Endothelial cell (in vitro differentiated cells): ENCODE results near the gene CASP6. TPM values are rescaled to one million over a fixed set of nuclear protein-coding genes. Genes with fewer than 3 reads are reported as not detected.
"Not testable (repeated sequence)": the region's sequence is repeated elsewhere in the genome, so short reads cannot be mapped to it uniquely, and the experiment has no call there.

Experiments used
- DNase-seq: peaks from one replicate; pipeline ENCODE4 v3.0.0; 2021; ENCODE audit warnings: low spot score
- H3K27ac Mint-ChIP-seq: one replicate; pipeline ENCODE4 v1.8.0; 2021; ENCODE audit warnings: mixed read lengths, inconsistent platforms; ENCODE audit not compliant: unreplicated experiment
- H3K27me3 Mint-ChIP-seq: one replicate; pipeline ENCODE4 v1.8.0; 2021; ENCODE audit warnings: mild to moderate bottlenecking, moderate library complexity, mixed read lengths, inconsistent platforms; ENCODE audit not compliant: unreplicated experiment
- H3K36me3 Mint-ChIP-seq: one replicate; pipeline ENCODE4 v1.8.0; 2021; ENCODE audit warnings: mild to moderate bottlenecking, low read depth, mixed read lengths, inconsistent platforms; ENCODE audit not compliant: unreplicated experiment
- H3K4me1 Mint-ChIP-seq: one replicate; pipeline ENCODE4 v1.8.0; 2021; ENCODE audit warnings: mild to moderate bottlenecking, mixed read lengths, inconsistent platforms; ENCODE audit not compliant: unreplicated experiment
- H3K4me3 Mint-ChIP-seq: one replicate; pipeline ENCODE4 v1.8.0; 2021; ENCODE audit warnings: mild to moderate bottlenecking, mixed read lengths, inconsistent platforms; ENCODE audit not compliant: unreplicated experiment
- H3K9me3 Mint-ChIP-seq: one replicate; pipeline ENCODE4 v1.8.0; 2021; ENCODE audit warnings: mixed read lengths, inconsistent platforms; ENCODE audit not compliant: unreplicated experiment
- CTCF ChIP-seq: fragments of 200-600 bp; sonication (generic); IDR thresholded peaks from one replicate; pipeline ENCODE4 v1.5.0; 2021; ENCODE audit warnings: antibody characterized with exemption; ENCODE audit not compliant: unreplicated experiment
- total RNA-seq: library from RNA; stranded (reverse); fragmentation: NEBNext Ultra II Directional; extraction: Animal tissue kit (Norgen Biotek cat#: 25700); gene quantifications from one replicate; pipeline ENCODE4 v1.2.1, GENCODE V29; 2021; ENCODE audit not compliant: unreplicated experiment

CASP6 gene
- total RNA-seq, 1 donor from 2014 or later, result 76.4 TPM

- Mint-ChIP-seq H3K9me3 (no peaks in the 10 kb centered on the region), H3K4me1 (no peaks in the 10 kb centered on the region), H3K27ac (no peak overlapping the region), H3K27me3 (peaks cover 6% of the 10 kb centered on the region), H3K4me3 (no peak overlapping the region), H3K36me3 (peaks cover 27% of the 10 kb centered on the region)
- no peak for TF ChIP-seq CTCF
- DNase-seq, result no peak
These were observed 20.4 kb downstream of the CASP6 start for GRCh38 chr4:109682875-109683274.

GRCh38 chr4:109678925-109679324, 24.3 kb downstream of the CASP6 start:
- not testable (repeated sequence) for DNase-seq, H3K4me1 Mint-ChIP-seq, H3K9me3 Mint-ChIP-seq, H3K4me3 Mint-ChIP-seq, H3K27ac Mint-ChIP-seq
- peaks cover 10% of the 10 kb centered on the region for H3K27me3 Mint-ChIP-seq
- H3K36me3 Mint-ChIP-seq, result peaks cover 23% of the 10 kb centered on the region

- DNase-seq, H3K27ac Mint-ChIP-seq, H3K4me1 Mint-ChIP-seq, H3K27me3 Mint-ChIP-seq, H3K4me3 Mint-ChIP-seq, H3K9me3 Mint-ChIP-seq: not testable (repeated sequence)
- H3K36me3 Mint-ChIP-seq, result peaks cover 23% of the 10 kb centered on the region
These were observed 24.8 kb downstream of the CASP6 start for GRCh38 chr4:109678472-109678871.

GRCh38 chr4:109676886-109677285, 26.4 kb downstream of the CASP6 start:
- no peaks in the 10 kb centered on the region for H3K9me3 Mint-ChIP-seq
- no peak for DNase-seq
- no peak overlapping the region for H3K4me3 Mint-ChIP-seq
- H3K27ac Mint-ChIP-seq, result no peak overlapping the region
- TF ChIP-seq CTCF, result no peak
- H3K27me3 Mint-ChIP-seq, result peaks cover 8% of the 10 kb centered on the region
- no peaks in the 10 kb centered on the region for H3K4me1 Mint-ChIP-seq
- H3K36me3 Mint-ChIP-seq, result peaks cover 23% of the 10 kb centered on the region

- H3K36me3 Mint-ChIP-seq, result peaks cover 23% of the 10 kb centered on the region
- TF ChIP-seq CTCF, result no peak
- no peak overlapping the region for H3K4me3 Mint-ChIP-seq
- DNase-seq, result no peak
- no peaks in the 10 kb centered on the region for H3K9me3 Mint-ChIP-seq
- H3K4me1 Mint-ChIP-seq, result no peaks in the 10 kb centered on the region
- H3K27me3 Mint-ChIP-seq, result peaks cover 8% of the 10 kb centered on the region
- no peak overlapping the region for H3K27ac Mint-ChIP-seq
These were observed 27.4 kb downstream of the CASP6 start for GRCh38 chr4:109675843-109676242.

- H3K4me1 Mint-ChIP-seq, result no peaks in the 10 kb centered on the region
- H3K27me3 Mint-ChIP-seq, result peaks cover 8% of the 10 kb centered on the region
These were observed 28.1 kb downstream of the CASP6 start for GRCh38 chr4:109675181-109675580.

More at GRCh38 chr4:109675181-109675580, 28.1 kb downstream of the CASP6 start:
- no peak overlapping the region for H3K27ac Mint-ChIP-seq
- DNase-seq, result no peak
- no peak overlapping the region for H3K4me3 Mint-ChIP-seq
- no peaks in the 10 kb centered on the region for H3K9me3 Mint-ChIP-seq
- TF ChIP-seq CTCF, result no peak
- peaks cover 17% of the 10 kb centered on the region for H3K36me3 Mint-ChIP-seq
